H9 (cell line): Measurements from ENCODE around the gene ABCA12. TPM values are rescaled to one million over a fixed set of nuclear protein-coding genes. Genes with fewer than 3 reads are reported as not detected.

Source experiments
- DNase-seq: peaks from one replicate; pipeline ENCODE4 v3.0.0-alpha.2; 2017
- H2AFZ ChIP-seq: one replicate; pipeline ENCODE4 v1.6.1; 2013; ENCODE audit warnings: mild to moderate bottlenecking, low read length, control low read depth, moderate library complexity
- H2AK5ac ChIP-seq: 2 replicates; pipeline ENCODE4 v1.6.1; 2013; ENCODE audit warnings: low read length, control low read depth, mixed read lengths; ENCODE audit not compliant: insufficient read length
- H2BK120ac ChIP-seq: one replicate; pipeline ENCODE4 v1.6.1; 2013; ENCODE audit warnings: low read depth, mild to moderate bottlenecking, low read length, control low read depth, inconsistent platforms; ENCODE audit not compliant: poor library complexity, severe bottlenecking
- H2BK12ac ChIP-seq: 2 replicates; pipeline ENCODE4 v1.6.1; 2013; ENCODE audit warnings: low read length, control low read depth, mixed read lengths, low read depth; ENCODE audit not compliant: insufficient read length
- H2BK15ac ChIP-seq: 2 replicates; pipeline ENCODE4 v1.6.1; 2013; ENCODE audit warnings: low read depth, low read length, control low read depth
- H2BK20ac ChIP-seq: one replicate; pipeline ENCODE4 v1.6.1; 2013; ENCODE audit warnings: low read depth, mild to moderate bottlenecking, low read length, control low read depth, inconsistent platforms; ENCODE audit not compliant: poor library complexity, severe bottlenecking
- H2BK5ac ChIP-seq: 2 replicates; pipeline ENCODE4 v1.6.1; 2013; ENCODE audit warnings: low read length, control low read depth, mixed read lengths; ENCODE audit not compliant: insufficient read length
- H3K14ac ChIP-seq: 2 replicates; pipeline ENCODE4 v1.6.1; 2013; ENCODE audit warnings: low read length, control low read depth; ENCODE audit not compliant: insufficient read depth
- H3K18ac ChIP-seq: 2 replicates; pipeline ENCODE4 v1.6.1; 2013; ENCODE audit warnings: low read depth, mild to moderate bottlenecking, mixed read lengths, low read length, control low read depth; ENCODE audit not compliant: insufficient read length
- H3K23ac ChIP-seq: 2 replicates; pipeline ENCODE4 v1.6.1; 2013; ENCODE audit warnings: low read length, control low read depth, mixed read lengths, low read depth; ENCODE audit not compliant: insufficient read length
- H3K23me2 ChIP-seq: 2 replicates; pipeline ENCODE4 v1.6.1; 2013; ENCODE audit warnings: low read depth, mild to moderate bottlenecking, mixed read lengths, low read length, control low read depth; ENCODE audit not compliant: insufficient read length, poor library complexity, severe bottlenecking
- H3K27ac ChIP-seq: 2 replicates; pipeline ENCODE4 v1.5.1; 2013; ENCODE audit warnings: low read length, control low read depth, mixed read lengths, low read depth; ENCODE audit not compliant: insufficient read length
- H3K27me3 ChIP-seq: 2 replicates; pipeline ENCODE4 v1.6.1; 2013; ENCODE audit warnings: low read length, control low read depth, inconsistent platforms; ENCODE audit not compliant: insufficient read depth
- H3K4ac ChIP-seq: 2 replicates; pipeline ENCODE4 v1.6.1; 2013; ENCODE audit warnings: low read depth, mild to moderate bottlenecking, control low read depth, inconsistent platforms, low read length, moderate library complexity
- H3K4me1 ChIP-seq: 2 replicates; pipeline ENCODE4 v1.6.1; 2013; ENCODE audit warnings: low read length, control low read depth, inconsistent platforms; ENCODE audit not compliant: insufficient read depth
- H3K4me2 ChIP-seq: 2 replicates; pipeline ENCODE4 v1.6.1; 2013; ENCODE audit warnings: low read length, control low read depth, mixed read lengths; ENCODE audit not compliant: insufficient read length, insufficient read depth
- H3K56ac ChIP-seq: 2 replicates; pipeline ENCODE4 v1.6.1; 2013; ENCODE audit warnings: low read depth, mild to moderate bottlenecking, mixed read lengths, low read length, control low read depth; ENCODE audit not compliant: insufficient read length
- H3K79me1 ChIP-seq: 2 replicates; pipeline ENCODE4 v1.6.1; 2013; ENCODE audit warnings: low read depth, mild to moderate bottlenecking, moderate library complexity, low read length, control low read depth, inconsistent platforms; ENCODE audit not compliant: insufficient read depth, poor library complexity, severe bottlenecking
- H3K79me2 ChIP-seq: 2 replicates; pipeline ENCODE4 v1.6.1; 2013; ENCODE audit warnings: low read length, control low read depth, inconsistent platforms; ENCODE audit not compliant: insufficient read depth
- H3K9ac ChIP-seq: 2 replicates; pipeline ENCODE4 v1.6.1; 2013; ENCODE audit warnings: low read length, control low read depth, mixed read lengths; ENCODE audit not compliant: insufficient read length; ENCODE audit errors: extremely low read depth
- H3K9me3 ChIP-seq: one replicate; pipeline ENCODE4 v1.6.1; 2013; ENCODE audit warnings: low read depth, low read length, inconsistent platforms; ENCODE audit not compliant: control insufficient read depth
- H3T11ph ChIP-seq: one replicate; pipeline ENCODE4 v1.6.1; 2013; ENCODE audit warnings: mild to moderate bottlenecking, low read length, control low read depth, inconsistent platforms
- H4K20me1 ChIP-seq: one replicate; pipeline ENCODE4 v1.6.1; 2013; ENCODE audit not compliant: control insufficient read depth, insufficient read length, insufficient read depth
- H4K5ac ChIP-seq: 2 replicates; pipeline ENCODE4 v1.6.1; 2013; ENCODE audit warnings: low read depth, mild to moderate bottlenecking, mixed read lengths, low read length, control low read depth; ENCODE audit not compliant: insufficient read length
- H4K8ac ChIP-seq: replicated peaks from 2 replicates; pipeline ENCODE4 v1.6.1; 2013; ENCODE audit warnings: low read length, control low read depth, mixed read lengths, low read depth; ENCODE audit not compliant: insufficient read length
- H4K91ac ChIP-seq: 2 replicates; pipeline ENCODE4 v1.6.1; 2013; ENCODE audit warnings: low read depth, mild to moderate bottlenecking, moderate library complexity, mixed read lengths, low read length, control low read depth; ENCODE audit not compliant: insufficient read length
- H3K27ac Mint-ChIP-seq, 3 experiments: 2 replicates in 2 of 3; 3 replicates in 1 of 3; pipeline ENCODE4 v1.8.0; 2020 to 2021; ENCODE audit warnings: mixed read lengths in 3 of 3, mild to moderate bottlenecking in 1 of 3, moderate library complexity in 1 of 3
- H3K27me3 Mint-ChIP-seq: 2 replicates; pipeline ENCODE4 v1.8.0; 2021; ENCODE audit warnings: low read depth, mild to moderate bottlenecking, moderate library complexity, mixed read lengths
- H3K36me3 Mint-ChIP-seq, 3 experiments: 2 replicates in 2 of 3; 3 replicates in 1 of 3; pipeline ENCODE4 v1.8.0; 2020 to 2021; ENCODE audit warnings: low read depth in 3 of 3, mixed read lengths in 3 of 3; ENCODE audit not compliant: insufficient read depth in 1 of 3
- H3K4me1 Mint-ChIP-seq, 2 experiments: 2 replicates each; pipeline ENCODE4 v1.8.0; 2020; ENCODE audit warnings: mixed read lengths in 2 of 2
- H3K4me3 Mint-ChIP-seq, 2 experiments: 2 replicates in 1 of 2; 3 replicates in 1 of 2; pipeline ENCODE4 v1.8.0; 2020 to 2021; ENCODE audit warnings: mild to moderate bottlenecking in 2 of 2, mixed read lengths in 2 of 2, moderate library complexity in 1 of 2
- H3K9me3 Mint-ChIP-seq, 2 experiments: 2 replicates in 1 of 2; 3 replicates in 1 of 2; pipeline ENCODE4 v1.8.0; 2020; ENCODE audit warnings: mild to moderate bottlenecking in 2 of 2, mixed read lengths in 2 of 2, moderate library complexity in 1 of 2
- WGBS: extraction: QIAGEN DNeasy Blood & Tissue Kit; methylation state at CpG from one replicate; pipeline ENCODE4 v1.1.7; 2013; ENCODE audit warnings: missing lambda C conversion rate, low lambda C conversion rate, mixed read lengths; ENCODE audit not compliant: insufficient read length; ENCODE audit errors: extremely low coverage; 5-methylcytosine and 5-hydroxymethylcytosine counted together
- total RNA-seq: library from RNA; stranded (reverse); gene quantifications from 2 replicates; pipeline ENCODE4 v1.2.1, GENCODE V29; 2021
- TF ChIP-seq, protein P1 (sequence below): fragments of 200-600 bp; sonication (generic); conservative IDR thresholded peaks from 3 replicates; pipeline ENCODE4 v1.8.0; 2021; ENCODE audit warnings: antibody characterized with exemption, mild to moderate bottlenecking

ABCA12 gene
- total RNA-seq, 1 experiment from 2014 or later, result not detected

DNA sequence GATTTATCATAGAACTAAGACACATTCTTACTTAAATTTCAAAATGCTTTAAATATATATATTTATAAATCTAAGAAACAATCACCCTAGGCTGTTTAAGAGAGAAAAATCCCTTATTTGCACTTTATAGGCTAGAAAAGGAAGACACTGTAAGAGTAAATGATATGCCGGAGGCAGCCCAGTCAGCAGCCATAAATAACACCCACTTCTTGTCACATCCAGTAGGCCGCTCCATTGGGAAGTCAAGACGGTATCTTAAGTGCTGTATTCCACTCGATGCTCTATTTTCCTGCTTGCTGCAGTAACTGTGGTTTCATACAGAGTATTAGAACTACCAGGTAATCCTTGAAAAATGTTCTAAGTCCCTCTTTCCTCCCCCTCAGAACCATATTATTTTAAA is 57.9 kb downstream of the ABCA12 start:
- no CpG with 5 or more reads among the region's 4 CpGs for WGBS
- Histone ChIP-seq H3K18ac (no peak overlapping the region), H3T11ph (no peak overlapping the region), H4K8ac (no peak overlapping the region), H4K20me1 (no peaks in the 10 kb centered on the region), H3K4ac (no peak overlapping the region), H2BK120ac (no peak overlapping the region), H3K23me2 (no peaks in the 10 kb centered on the region), H4K91ac (no peak overlapping the region), H3K79me2 (no peaks in the 10 kb centered on the region), H2BK15ac (no peak overlapping the region), H2BK5ac (no peak overlapping the region), H4K5ac (no peak overlapping the region), H3K27ac (no peak overlapping the region), H2BK12ac (no peak overlapping the region), H3K56ac (no peak overlapping the region), H3K9ac (no peak overlapping the region), H3K79me1 (no peaks in the 10 kb centered on the region), H2AK5ac (no peak overlapping the region), H3K14ac (no peak overlapping the region), H3K4me1 (no peaks in the 10 kb centered on the region), H3K9me3 (no peaks in the 10 kb centered on the region), H3K4me2 (no peak overlapping the region), H3K23ac (no peak overlapping the region), H3K27me3 (no peaks in the 10 kb centered on the region), H2BK20ac (no peak overlapping the region), H2AFZ (no peak overlapping the region)
- H3K36me3 Mint-ChIP-seq, result no peaks in the 10 kb centered on the region
- H3K27ac Mint-ChIP-seq, result no peak overlapping the region
- peaks cover 6 to 8% of the 10 kb centered on the region in 2 experiments for H3K4me1 Mint-ChIP-seq
- TF ChIP-seq, protein P1, sequence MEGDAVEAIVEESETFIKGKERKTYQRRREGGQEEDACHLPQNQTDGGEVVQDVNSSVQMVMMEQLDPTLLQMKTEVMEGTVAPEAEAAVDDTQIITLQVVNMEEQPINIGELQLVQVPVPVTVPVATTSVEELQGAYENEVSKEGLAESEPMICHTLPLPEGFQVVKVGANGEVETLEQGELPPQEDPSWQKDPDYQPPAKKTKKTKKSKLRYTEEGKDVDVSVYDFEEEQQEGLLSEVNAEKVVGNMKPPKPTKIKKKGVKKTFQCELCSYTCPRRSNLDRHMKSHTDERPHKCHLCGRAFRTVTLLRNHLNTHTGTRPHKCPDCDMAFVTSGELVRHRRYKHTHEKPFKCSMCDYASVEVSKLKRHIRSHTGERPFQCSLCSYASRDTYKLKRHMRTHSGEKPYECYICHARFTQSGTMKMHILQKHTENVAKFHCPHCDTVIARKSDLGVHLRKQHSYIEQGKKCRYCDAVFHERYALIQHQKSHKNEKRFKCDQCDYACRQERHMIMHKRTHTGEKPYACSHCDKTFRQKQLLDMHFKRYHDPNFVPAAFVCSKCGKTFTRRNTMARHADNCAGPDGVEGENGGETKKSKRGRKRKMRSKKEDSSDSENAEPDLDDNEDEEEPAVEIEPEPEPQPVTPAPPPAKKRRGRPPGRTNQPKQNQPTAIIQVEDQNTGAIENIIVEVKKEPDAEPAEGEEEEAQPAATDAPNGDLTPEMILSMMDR, result no peak
- DNase-seq, result no peak
- no peaks in the 10 kb centered on the region for H3K9me3 Mint-ChIP-seq
- H3K27me3 Mint-ChIP-seq, result no peaks in the 10 kb centered on the region
- no peak overlapping the region for H3K4me3 Mint-ChIP-seq
